ENCODE data around the gene MRPS24. TPM values are rescaled to one million over a fixed set of nuclear protein-coding genes. Genes with fewer than 3 reads are reported as not detected.

MRPS24 gene
- total RNA-seq, 1 experiment from 2014 or later, result 135 TPM

DNA sequence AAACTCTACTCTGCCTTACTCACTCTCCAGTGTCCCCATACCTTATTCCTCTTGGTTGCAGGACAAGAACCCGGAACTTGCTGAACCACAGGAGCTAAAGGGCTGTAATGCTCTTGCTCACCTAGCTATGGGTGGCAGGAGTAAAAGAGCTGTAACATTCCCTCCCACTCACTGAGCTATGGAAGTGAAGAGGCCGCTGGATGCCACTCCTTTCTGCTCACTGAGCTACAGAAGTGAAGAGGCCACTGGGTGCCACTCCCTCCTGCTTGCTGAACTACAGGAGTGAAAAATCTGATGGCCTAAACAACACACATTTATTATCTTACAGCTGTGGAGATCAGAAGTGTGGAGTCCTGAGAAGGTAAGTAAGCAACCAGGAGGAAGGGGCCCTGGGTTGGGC lies 17.5 kb downstream of the MRPS24 start (continued):
- TF ChIP-seq, protein P1, sequence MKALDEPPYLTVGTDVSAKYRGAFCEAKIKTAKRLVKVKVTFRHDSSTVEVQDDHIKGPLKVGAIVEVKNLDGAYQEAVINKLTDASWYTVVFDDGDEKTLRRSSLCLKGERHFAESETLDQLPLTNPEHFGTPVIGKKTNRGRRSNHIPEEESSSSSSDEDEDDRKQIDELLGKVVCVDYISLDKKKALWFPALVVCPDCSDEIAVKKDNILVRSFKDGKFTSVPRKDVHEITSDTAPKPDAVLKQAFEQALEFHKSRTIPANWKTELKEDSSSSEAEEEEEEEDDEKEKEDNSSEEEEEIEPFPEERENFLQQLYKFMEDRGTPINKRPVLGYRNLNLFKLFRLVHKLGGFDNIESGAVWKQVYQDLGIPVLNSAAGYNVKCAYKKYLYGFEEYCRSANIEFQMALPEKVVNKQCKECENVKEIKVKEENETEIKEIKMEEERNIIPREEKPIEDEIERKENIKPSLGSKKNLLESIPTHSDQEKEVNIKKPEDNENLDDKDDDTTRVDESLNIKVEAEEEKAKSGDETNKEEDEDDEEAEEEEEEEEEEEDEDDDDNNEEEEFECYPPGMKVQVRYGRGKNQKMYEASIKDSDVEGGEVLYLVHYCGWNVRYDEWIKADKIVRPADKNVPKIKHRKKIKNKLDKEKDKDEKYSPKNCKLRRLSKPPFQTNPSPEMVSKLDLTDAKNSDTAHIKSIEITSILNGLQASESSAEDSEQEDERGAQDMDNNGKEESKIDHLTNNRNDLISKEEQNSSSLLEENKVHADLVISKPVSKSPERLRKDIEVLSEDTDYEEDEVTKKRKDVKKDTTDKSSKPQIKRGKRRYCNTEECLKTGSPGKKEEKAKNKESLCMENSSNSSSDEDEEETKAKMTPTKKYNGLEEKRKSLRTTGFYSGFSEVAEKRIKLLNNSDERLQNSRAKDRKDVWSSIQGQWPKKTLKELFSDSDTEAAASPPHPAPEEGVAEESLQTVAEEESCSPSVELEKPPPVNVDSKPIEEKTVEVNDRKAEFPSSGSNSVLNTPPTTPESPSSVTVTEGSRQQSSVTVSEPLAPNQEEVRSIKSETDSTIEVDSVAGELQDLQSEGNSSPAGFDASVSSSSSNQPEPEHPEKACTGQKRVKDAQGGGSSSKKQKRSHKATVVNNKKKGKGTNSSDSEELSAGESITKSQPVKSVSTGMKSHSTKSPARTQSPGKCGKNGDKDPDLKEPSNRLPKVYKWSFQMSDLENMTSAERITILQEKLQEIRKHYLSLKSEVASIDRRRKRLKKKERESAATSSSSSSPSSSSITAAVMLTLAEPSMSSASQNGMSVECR (CRISPR knock-in tag; IDR thresholded peaks at IDR 0.05; ENCODE audit: borderline replicate concordance), result no peak
- TF ChIP-seq, protein P2, sequence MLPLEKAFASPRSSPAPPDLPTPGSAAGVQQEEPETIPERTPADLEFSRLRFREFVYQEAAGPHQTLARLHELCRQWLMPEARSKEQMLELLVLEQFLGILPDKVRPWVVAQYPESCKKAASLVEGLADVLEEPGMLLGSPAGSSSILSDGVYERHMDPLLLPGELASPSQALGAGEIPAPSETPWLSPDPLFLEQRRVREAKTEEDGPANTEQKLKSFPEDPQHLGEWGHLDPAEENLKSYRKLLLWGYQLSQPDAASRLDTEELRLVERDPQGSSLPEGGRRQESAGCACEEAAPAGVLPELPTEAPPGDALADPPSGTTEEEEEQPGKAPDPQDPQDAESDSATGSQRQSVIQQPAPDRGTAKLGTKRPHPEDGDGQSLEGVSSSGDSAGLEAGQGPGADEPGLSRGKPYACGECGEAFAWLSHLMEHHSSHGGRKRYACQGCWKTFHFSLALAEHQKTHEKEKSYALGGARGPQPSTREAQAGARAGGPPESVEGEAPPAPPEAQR (CRISPR knock-in tag; IDR thresholded peaks at IDR 0.05), result no peak
- no peak for TF ChIP-seq ZNF121 (CRISPR knock-in tag; IDR thresholded peaks at IDR 0.05)
- TF ChIP-seq, protein P3, sequence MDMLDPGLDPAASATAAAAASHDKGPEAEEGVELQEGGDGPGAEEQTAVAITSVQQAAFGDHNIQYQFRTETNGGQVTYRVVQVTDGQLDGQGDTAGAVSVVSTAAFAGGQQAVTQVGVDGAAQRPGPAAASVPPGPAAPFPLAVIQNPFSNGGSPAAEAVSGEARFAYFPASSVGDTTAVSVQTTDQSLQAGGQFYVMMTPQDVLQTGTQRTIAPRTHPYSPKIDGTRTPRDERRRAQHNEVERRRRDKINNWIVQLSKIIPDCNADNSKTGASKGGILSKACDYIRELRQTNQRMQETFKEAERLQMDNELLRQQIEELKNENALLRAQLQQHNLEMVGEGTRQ (CRISPR knock-in tag; IDR thresholded peaks at IDR 0.05), result no peak

DNA sequence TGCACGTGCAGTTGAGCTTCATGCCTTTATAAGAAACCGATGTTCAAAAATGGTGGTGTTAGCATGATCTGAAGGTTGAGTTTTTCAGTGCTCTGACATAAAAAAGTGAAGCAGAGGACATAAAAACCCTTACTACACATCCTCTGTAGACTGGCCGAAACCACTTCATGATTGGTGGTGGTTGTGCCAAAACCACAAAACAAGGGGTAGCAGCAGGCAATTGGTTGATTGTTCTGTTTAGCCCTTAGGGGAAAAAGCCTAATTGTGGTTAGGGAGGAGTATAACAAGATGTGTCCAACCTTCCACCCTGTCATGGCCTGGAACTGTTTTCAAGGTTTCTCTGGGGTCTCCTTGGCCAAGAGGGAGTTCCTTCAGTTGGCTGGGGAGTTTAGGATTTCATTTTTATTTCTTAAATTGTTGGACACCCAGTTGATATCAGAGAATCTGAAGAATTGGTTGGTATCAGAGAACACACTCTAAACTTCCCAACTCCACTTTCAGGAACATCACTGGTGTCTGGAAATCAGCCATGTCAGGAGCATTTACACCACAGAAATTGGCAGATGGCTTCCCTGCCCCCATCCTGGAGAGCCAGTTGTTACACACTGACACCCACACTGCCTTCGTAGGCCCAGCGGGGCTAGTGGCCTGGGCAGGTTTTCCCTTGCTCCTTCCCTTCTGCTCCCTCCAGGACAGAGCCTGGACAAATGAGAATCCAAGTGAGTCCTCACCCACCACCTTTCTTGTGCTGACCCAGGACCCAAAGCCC lies 18.8 kb downstream of the MRPS24 start:
- Mint-ChIP-seq H3K4me3 (no peak overlapping the region), H3K9me3 (peaks cover 15% of the 10 kb centered on the region), H3K4me1 (peaks cover 3% of the 10 kb centered on the region; the same call in 1 of the 2 replicates), H3K27me3 (ENCODE audit: low read depth) (no peaks in the 10 kb centered on the region), H3K27ac (no peak overlapping the region), H3K36me3 (no peaks in the 10 kb centered on the region)
- ATAC-seq (no peak), DNase-seq (ENCODE audit: low spot score) (no peak)
- TF ChIP-seq SP1 (CRISPR knock-in tag; conservative IDR thresholded peaks at IDR 0.05) (no peak), ZNF121 (CRISPR knock-in tag; IDR thresholded peaks at IDR 0.05) (no peak), CREM (CRISPR knock-in tag; IDR thresholded peaks at IDR 0.05) (no peak), SMAD4 (CRISPR knock-in tag; IDR thresholded peaks at IDR 0.05) (no peak), SMAD3 (CRISPR knock-in tag; IDR thresholded peaks at IDR 0.05; ENCODE audit: borderline replicate concordance) (no peak), MYBL2 (CRISPR knock-in tag; IDR thresholded peaks at IDR 0.05) (no peak), ZNF416 (CRISPR knock-in tag; IDR thresholded peaks at IDR 0.05) (no peak), HMGA2 (CRISPR knock-in tag; IDR thresholded peaks at IDR 0.05) (no peak), NR1H2 (CRISPR knock-in tag; IDR thresholded peaks at IDR 0.05) (no peak), CBFB (CRISPR knock-in tag; IDR thresholded peaks at IDR 0.05; ENCODE audit: low read depth) (no peak), ATF6 (CRISPR knock-in tag; IDR thresholded peaks at IDR 0.05) (no peak), TCF7 (CRISPR knock-in tag; IDR thresholded peaks at IDR 0.05; ENCODE audit: low read depth) (no peak), ZNF396 (CRISPR knock-in tag; IDR thresholded peaks at IDR 0.05; ENCODE audit: borderline replicate concordance) (no peak), IRF2 (CRISPR knock-in tag; IDR thresholded peaks at IDR 0.05; ENCODE audit: borderline replicate concordance, low read depth) (no peak), ETV6 (CRISPR knock-in tag; IDR thresholded peaks at IDR 0.05) (no peak)
- TF ChIP-seq, protein P4, sequence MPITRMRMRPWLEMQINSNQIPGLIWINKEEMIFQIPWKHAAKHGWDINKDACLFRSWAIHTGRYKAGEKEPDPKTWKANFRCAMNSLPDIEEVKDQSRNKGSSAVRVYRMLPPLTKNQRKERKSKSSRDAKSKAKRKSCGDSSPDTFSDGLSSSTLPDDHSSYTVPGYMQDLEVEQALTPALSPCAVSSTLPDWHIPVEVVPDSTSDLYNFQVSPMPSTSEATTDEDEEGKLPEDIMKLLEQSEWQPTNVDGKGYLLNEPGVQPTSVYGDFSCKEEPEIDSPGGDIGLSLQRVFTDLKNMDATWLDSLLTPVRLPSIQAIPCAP (CRISPR knock-in tag; IDR thresholded peaks at IDR 0.05), result no peak
- TF ChIP-seq, protein P5, sequence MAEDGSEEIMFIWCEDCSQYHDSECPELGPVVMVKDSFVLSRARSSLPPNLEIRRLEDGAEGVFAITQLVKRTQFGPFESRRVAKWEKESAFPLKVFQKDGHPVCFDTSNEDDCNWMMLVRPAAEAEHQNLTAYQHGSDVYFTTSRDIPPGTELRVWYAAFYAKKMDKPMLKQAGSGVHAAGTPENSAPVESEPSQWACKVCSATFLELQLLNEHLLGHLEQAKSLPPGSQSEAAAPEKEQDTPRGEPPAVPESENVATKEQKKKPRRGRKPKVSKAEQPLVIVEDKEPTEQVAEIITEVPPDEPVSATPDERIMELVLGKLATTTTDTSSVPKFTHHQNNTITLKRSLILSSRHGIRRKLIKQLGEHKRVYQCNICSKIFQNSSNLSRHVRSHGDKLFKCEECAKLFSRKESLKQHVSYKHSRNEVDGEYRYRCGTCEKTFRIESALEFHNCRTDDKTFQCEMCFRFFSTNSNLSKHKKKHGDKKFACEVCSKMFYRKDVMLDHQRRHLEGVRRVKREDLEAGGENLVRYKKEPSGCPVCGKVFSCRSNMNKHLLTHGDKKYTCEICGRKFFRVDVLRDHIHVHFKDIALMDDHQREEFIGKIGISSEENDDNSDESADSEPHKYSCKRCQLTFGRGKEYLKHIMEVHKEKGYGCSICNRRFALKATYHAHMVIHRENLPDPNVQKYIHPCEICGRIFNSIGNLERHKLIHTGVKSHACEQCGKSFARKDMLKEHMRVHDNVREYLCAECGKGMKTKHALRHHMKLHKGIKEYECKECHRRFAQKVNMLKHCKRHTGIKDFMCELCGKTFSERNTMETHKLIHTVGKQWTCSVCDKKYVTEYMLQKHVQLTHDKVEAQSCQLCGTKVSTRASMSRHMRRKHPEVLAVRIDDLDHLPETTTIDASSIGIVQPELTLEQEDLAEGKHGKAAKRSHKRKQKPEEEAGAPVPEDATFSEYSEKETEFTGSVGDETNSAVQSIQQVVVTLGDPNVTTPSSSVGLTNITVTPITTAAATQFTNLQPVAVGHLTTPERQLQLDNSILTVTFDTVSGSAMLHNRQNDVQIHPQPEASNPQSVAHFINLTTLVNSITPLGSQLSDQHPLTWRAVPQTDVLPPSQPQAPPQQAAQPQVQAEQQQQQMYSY (CRISPR knock-in tag; IDR thresholded peaks at IDR 0.05), result no peak
- TF ChIP-seq, protein P6, sequence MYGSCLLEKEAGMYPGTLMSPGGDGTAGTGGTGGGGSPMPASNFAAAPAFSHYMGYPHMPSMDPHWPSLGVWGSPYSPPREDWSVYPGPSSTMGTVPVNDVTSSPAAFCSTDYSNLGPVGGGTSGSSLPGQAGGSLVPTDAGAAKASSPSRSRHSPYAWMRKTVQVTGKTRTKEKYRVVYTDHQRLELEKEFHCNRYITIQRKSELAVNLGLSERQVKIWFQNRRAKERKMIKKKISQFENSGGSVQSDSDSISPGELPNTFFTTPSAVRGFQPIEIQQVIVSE (CRISPR knock-in tag; IDR thresholded peaks at IDR 0.05; ENCODE audit: borderline replicate concordance), result no peak
- ChIA-PET CTCF (interaction anchor here (2.1 kb wide), 1 partner anchor 268 kb away, joined by 7 read pairs; the partner anchor contains the start of gene STK17A), POLR2A (no interaction called here)

Data from WTC11 (cell line).